Osteoblast (primary cell): ENCODE data around the gene CCBE1. TPM values are rescaled to one million over a fixed set of nuclear protein-coding genes. Genes with fewer than 3 reads are reported as not detected.
A peak's percentile ranks its signal among the peaks of the same experiment; 100 is the strongest.

Experiments used
- DNase-seq: peaks from one replicate; pipeline ENCODE4 v3.0.0; 2011; ENCODE audit warnings: low spot score, mixed read lengths; ENCODE audit not compliant: insufficient read length; ENCODE audit errors: missing footprints
- H2AFZ ChIP-seq: 2 replicates; pipeline ENCODE4 v1.6.0; 2011; ENCODE audit warnings: mild to moderate bottlenecking, low read length
- H3K27ac ChIP-seq: 2 replicates; pipeline ENCODE4 v1.5.1; 2011; ENCODE audit warnings: mild to moderate bottlenecking, low read depth, low read length, moderate library complexity
- H3K27me3 ChIP-seq: 2 replicates; pipeline ENCODE4 v1.6.0; 2012; ENCODE audit warnings: mild to moderate bottlenecking, control low read depth, inconsistent platforms, low read length, moderate library complexity; ENCODE audit not compliant: insufficient read depth
- H3K36me3 ChIP-seq: 2 replicates; pipeline ENCODE4 v1.5.1; 2011; ENCODE audit warnings: mild to moderate bottlenecking, low read length, control low read depth, moderate library complexity; ENCODE audit not compliant: insufficient read depth
- H3K4me1 ChIP-seq: 2 replicates; pipeline ENCODE4 v1.5.1; 2011; ENCODE audit warnings: mild to moderate bottlenecking, low read length, control low read depth, moderate library complexity; ENCODE audit not compliant: insufficient read depth
- H3K4me2 ChIP-seq: 2 replicates; pipeline ENCODE4 v1.6.0; 2011; ENCODE audit warnings: mild to moderate bottlenecking, low read length; ENCODE audit not compliant: insufficient read depth
- H3K4me3 ChIP-seq: fragments of 200-600 bp; sonication (generic); 3 replicates; pipeline ENCODE4 v1.5.1; 2012; ENCODE audit warnings: mild to moderate bottlenecking, low read length, inconsistent platforms; ENCODE audit not compliant: insufficient read depth
- H3K79me2 ChIP-seq: 2 replicates; pipeline ENCODE4 v1.6.0; 2012; ENCODE audit warnings: mild to moderate bottlenecking, low read length, control low read depth, inconsistent platforms; ENCODE audit not compliant: insufficient read depth
- H3K9me3 ChIP-seq: 2 replicates; pipeline ENCODE4 v1.5.1; 2011; ENCODE audit warnings: low read depth, low read length, control low read depth
- H4K20me1 ChIP-seq: 2 replicates; pipeline ENCODE4 v1.6.0; 2012; ENCODE audit warnings: mild to moderate bottlenecking, low read length, control low read depth; ENCODE audit not compliant: insufficient read depth
- CTCF ChIP-seq: IDR thresholded peaks from 2 replicates; pipeline ENCODE4 v1.5.1; 2011; ENCODE audit warnings: mild to moderate bottlenecking, low read depth, low read length, moderate library complexity; ENCODE audit errors: extremely low read depth
- total RNA-seq: library from RNA; depleted of rRNA; stranded (reverse); fragments of >200 nt; gene quantifications from 2 replicates; pipeline ENCODE4 v1.2.3, GENCODE V29; 2012

CCBE1 gene
- total RNA-seq, 1 donor, result 51.4 TPM

GRCh38 chr18:59694824-59695223, 2.4 kb downstream of the CCBE1 start:
- Histone ChIP-seq H4K20me1 (no peaks in the 10 kb centered on the region), H3K9me3 (no peaks in the 10 kb centered on the region), H2AFZ (no peak overlapping the region), H3K27ac (no peak overlapping the region), H3K27me3 (no peaks in the 10 kb centered on the region), H3K4me1 (peaks cover 49% of the 10 kb centered on the region), H3K79me2 (peaks cover 84% of the 10 kb centered on the region), H3K4me3 (peak overlapping the region; percentile 85), H3K4me2 (peak overlapping the region; percentile 94), H3K36me3 (no peaks in the 10 kb centered on the region)
- TF ChIP-seq CTCF, result no peak
- DNase-seq, result no peak

GRCh38 chr18:59691996-59692395, 5.2 kb downstream of the CCBE1 start:
- H2AFZ ChIP-seq, result no peak overlapping the region
- no peak overlapping the region for H3K4me3 ChIP-seq
- DNase-seq, result peak; percentile 65
- peaks cover 41% of the 10 kb centered on the region for H3K4me1 ChIP-seq
- H3K4me2 ChIP-seq, result no peak overlapping the region
- peak overlapping the region; percentile 13 for H3K27ac ChIP-seq
- H4K20me1 ChIP-seq, result no peaks in the 10 kb centered on the region
- no peaks in the 10 kb centered on the region for H3K9me3 ChIP-seq
- peaks cover 3% of the 10 kb centered on the region for H3K36me3 ChIP-seq
- no peak for TF ChIP-seq CTCF
- peaks cover 97% of the 10 kb centered on the region for H3K79me2 ChIP-seq
- H3K27me3 ChIP-seq, result no peaks in the 10 kb centered on the region

GRCh38 chr18:59690996-59691395, 6.2 kb downstream of the CCBE1 start:
- H3K36me3 ChIP-seq, result peaks cover 3% of the 10 kb centered on the region
- H3K4me1 ChIP-seq, result peaks cover 38% of the 10 kb centered on the region
- no peak for TF ChIP-seq CTCF
- H3K79me2 ChIP-seq, result peaks cover 97% of the 10 kb centered on the region
- no peaks in the 10 kb centered on the region for H3K27me3 ChIP-seq
- H2AFZ ChIP-seq, result no peak overlapping the region
- H3K27ac ChIP-seq, result peak overlapping the region; percentile 38
- no peak overlapping the region for H3K4me3 ChIP-seq
- peak overlapping the region; percentile 52 for H3K4me2 ChIP-seq
- DNase-seq, result peak; percentile 92
- H4K20me1 ChIP-seq, result no peaks in the 10 kb centered on the region
- H3K9me3 ChIP-seq, result no peaks in the 10 kb centered on the region

DNA sequence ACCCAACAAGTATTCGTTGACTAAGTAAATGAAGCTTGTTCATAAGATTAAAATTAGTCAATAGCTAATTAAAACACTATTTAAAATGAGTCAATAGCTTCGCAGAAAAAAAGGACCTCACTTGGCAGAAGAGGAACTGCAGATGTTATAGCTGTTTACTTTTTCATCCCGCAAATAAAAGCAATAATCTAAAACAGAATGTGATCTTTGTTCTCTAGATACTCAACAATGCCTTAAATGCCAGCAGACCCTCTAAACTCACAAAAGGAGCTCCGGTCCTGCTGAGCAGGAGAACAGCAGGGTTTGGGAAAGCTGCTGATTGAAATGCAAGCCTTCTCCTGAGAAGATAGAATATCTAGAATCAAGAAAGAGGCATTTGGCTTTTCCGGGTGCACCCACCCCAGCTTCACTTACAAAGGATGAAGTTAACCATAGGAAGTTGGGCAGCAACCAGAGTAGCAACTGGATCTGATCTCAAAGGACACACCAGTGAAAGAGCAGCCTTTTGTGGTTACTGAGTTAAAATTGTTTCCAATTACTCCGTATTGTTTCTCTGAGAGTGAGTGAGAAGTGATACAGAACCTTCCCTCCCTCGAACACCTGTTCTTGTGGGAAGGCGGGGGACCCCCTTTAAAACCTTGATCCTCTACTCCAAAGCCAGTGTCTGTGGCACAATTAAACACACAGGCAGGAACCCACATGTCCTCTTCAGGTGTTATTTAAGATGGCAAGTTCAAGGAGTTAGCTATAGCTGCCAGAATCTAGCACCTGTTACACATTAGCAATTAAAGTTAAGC, 6.8 kb downstream of the CCBE1 start:
- Histone ChIP-seq H2AFZ (no peak overlapping the region), H3K9me3 (no peaks in the 10 kb centered on the region), H3K4me3 (no peak overlapping the region), H4K20me1 (no peaks in the 10 kb centered on the region), H3K27ac (peak overlapping the region; percentile 38), H3K4me1 (peaks cover 37% of the 10 kb centered on the region), H3K4me2 (peak overlapping the region; percentile 52), H3K79me2 (peaks cover 97% of the 10 kb centered on the region), H3K36me3 (peaks cover 3% of the 10 kb centered on the region), H3K27me3 (no peaks in the 10 kb centered on the region)
- DNase-seq, result peak; percentile 66
- no peak for TF ChIP-seq CTCF
